GM18505 (cell line): Measurements from ENCODE around the gene CUL2.

ENCODE experiments used
- ATAC-seq: cut with Tn5 transposase; IDR thresholded peaks from one replicate; pipeline ENCODE4 v1.9.1; 2021; ENCODE audit not compliant: unreplicated experiment
- POLR2A ChIP-seq: IDR thresholded peaks from 4 replicates; pipeline ENCODE4 v1.6.1; 2011; ENCODE audit warnings: borderline replicate concordance; ENCODE audit not compliant: insufficient read depth, insufficient read length; ENCODE audit errors: extremely low read depth

The CUL2 gene

GRCh38 chr10:35090162-35090954, at the start of gene CUL2:
Gene CUL2, minus strand, starts transcription at chr10:35090341. Its CDS starts 19,024 bp downstream, at chr10:35071317.
- peak; percentile 48 for TF ChIP-seq POLR2A
- peak; percentile 96 for ATAC-seq

- peak; percentile 52 for ATAC-seq
Measured at GRCh38 chr10:35136263-35136815, 46.2 kb upstream of the CUL2 start.

GRCh38 chr10:35135861-35136260, 45.7 kb upstream of the CUL2 start:
- TF ChIP-seq POLR2A = no peak
- no peak for ATAC-seq

More at GRCh38 chr10:35136263-35136815, 46.2 kb upstream of the CUL2 start:
- TF ChIP-seq POLR2A = no peak

GRCh38 chr10:35133586-35133985, 43.4 kb upstream of the CUL2 start:
- ATAC-seq = no peak
- TF ChIP-seq POLR2A = no peak

- ATAC-seq = no peak
- TF ChIP-seq POLR2A = no peak
Measured at GRCh38 chr10:35132727-35133126, 42.6 kb upstream of the CUL2 start.

GRCh38 chr10:35130663-35131062, 40.5 kb upstream of the CUL2 start:
- ATAC-seq = no peak
- no peak for TF ChIP-seq POLR2A

- no peak for TF ChIP-seq POLR2A
- no peak for ATAC-seq
Measured at GRCh38 chr10:35129185-35129674, 39.1 kb upstream of the CUL2 start.

GRCh38 chr10:35127289-35127891, 37.2 kb upstream of the CUL2 start:
- TF ChIP-seq POLR2A = no peak
- ATAC-seq = peak; percentile 21

- ATAC-seq = peak; percentile 83
- peak; percentile 98 for TF ChIP-seq POLR2A
Measured at GRCh38 chr10:35126530-35127288, 36.6 kb upstream of the CUL2 start, which contains the start of gene CREM. Gene CREM, plus strand, starts transcription at chr10:35126846. Its CDS starts 10,990 bp downstream, at chr10:35137836.

GRCh38 chr10:35126062-35126529, 36.0 kb upstream of the CUL2 start:
- no peak for TF ChIP-seq POLR2A
- peak; percentile 3 for ATAC-seq

- no peak for ATAC-seq
- no peak for TF ChIP-seq POLR2A
Measured at GRCh38 chr10:35124540-35124939, 34.4 kb upstream of the CUL2 start.

GRCh38 chr10:35119378-35119777, 29.2 kb upstream of the CUL2 start:
- no peak for ATAC-seq

GRCh38 chr10:35112571-35112970, 22.4 kb upstream of the CUL2 start:
- ATAC-seq = no peak
- TF ChIP-seq POLR2A = no peak

More at GRCh38 chr10:35119378-35119777, 29.2 kb upstream of the CUL2 start:
- TF ChIP-seq POLR2A = no peak
